SU-DHL-6 (cell line): ENCODE results near the gene FYCO1.

Experiments
- H2AFZ ChIP-seq: fragments of 200-600 bp; sonication (generic); 2 replicates; pipeline ENCODE4 v1.6.1; 2014; ENCODE audit warnings: low read depth, mild to moderate bottlenecking, moderate library complexity, mixed read lengths, antibody characterized with exemption, low read length; ENCODE audit not compliant: severe bottlenecking
- H3F3A ChIP-seq: fragments of 200-600 bp; shearing (Covaris generic); 2 replicates; pipeline ENCODE4 v1.6.0; 2016; ENCODE audit warnings: antibody characterized with exemption, mild to moderate bottlenecking; ENCODE audit not compliant: insufficient read depth
- H3K27ac ChIP-seq: fragments of 200-600 bp; sonication (generic); 2 replicates; pipeline ENCODE4 v1.5.1; 2016; ENCODE audit warnings: low read depth, mild to moderate bottlenecking, low read length, moderate library complexity, mixed read lengths
- H3K27me3 ChIP-seq: fragments of 200-600 bp; sonication (generic), shearing (Covaris generic); 2 replicates; pipeline ENCODE4 v1.6.0; 2014; ENCODE audit warnings: mild to moderate bottlenecking, low read length
- H3K36me3 ChIP-seq: fragments of 200-600 bp; sonication (generic); 2 replicates; pipeline ENCODE4 v1.6.1; 2014; ENCODE audit warnings: mild to moderate bottlenecking, low read length, mixed read lengths
- H3K4me2 ChIP-seq: fragments of 300-600, 200-600 bp; shearing (Covaris generic), sonication (generic); 2 replicates; pipeline ENCODE4 v1.6.0; 2014; ENCODE audit warnings: low read length, low read depth, mild to moderate bottlenecking; ENCODE audit not compliant: poor library complexity, severe bottlenecking
- H3K4me3 ChIP-seq: fragments of 200-600 bp; sonication (generic); 2 replicates; pipeline ENCODE4 v1.5.1; 2014; ENCODE audit warnings: antibody characterized with exemption, low read length, mild to moderate bottlenecking, mixed read lengths; ENCODE audit not compliant: insufficient read depth, poor library complexity, severe bottlenecking
- H3K79me2 ChIP-seq: fragments of 200-600 bp; sonication (generic); 2 replicates; pipeline ENCODE4 v1.6.1; 2014; ENCODE audit warnings: mild to moderate bottlenecking, low read length, moderate library complexity; ENCODE audit not compliant: insufficient read depth
- H3K9ac ChIP-seq: fragments of 200-600 bp; sonication (generic); 2 replicates; pipeline ENCODE4 v1.7.0; 2014; ENCODE audit warnings: mild to moderate bottlenecking, low read length
- H3K9me2 ChIP-seq: fragments of 200-600 bp; sonication (generic); replicated peaks from 2 replicates; pipeline ENCODE4 v1.6.1; 2014; ENCODE audit warnings: low read length; ENCODE audit not compliant: insufficient read depth
- H3K9me3 ChIP-seq: fragments of 200-600 bp; sonication (generic); 2 replicates; pipeline ENCODE4 v1.6.1; 2014; ENCODE audit warnings: low read length, mixed read lengths; ENCODE audit not compliant: insufficient read depth
- H4K20me1 ChIP-seq: fragments of 200-600 bp; sonication (generic); 2 replicates; pipeline ENCODE4 v1.6.1; 2014; ENCODE audit warnings: low read depth, mild to moderate bottlenecking, antibody characterized with exemption, low read length, moderate library complexity, mixed read lengths
- EZH2phosphoT487 ChIP-seq: fragments of 200-600 bp; sonication (generic), shearing (Covaris generic); conservative IDR thresholded peaks from 2 replicates; pipeline ENCODE4 v1.6.1; 2018; ENCODE audit warnings: mild to moderate bottlenecking, antibody characterized with exemption, low read length, moderate library complexity, mixed read lengths
- TF ChIP-seq, protein P1 (sequence below): fragments of 200-600 bp; sonication (generic); IDR thresholded peaks from one replicate; pipeline ENCODE4 v1.5.1; 2017; ENCODE audit warnings: antibody characterized with exemption, mild to moderate bottlenecking, low read length, moderate library complexity; ENCODE audit not compliant: insufficient read depth, poor library complexity, severe bottlenecking

FYCO1 gene

DNA sequence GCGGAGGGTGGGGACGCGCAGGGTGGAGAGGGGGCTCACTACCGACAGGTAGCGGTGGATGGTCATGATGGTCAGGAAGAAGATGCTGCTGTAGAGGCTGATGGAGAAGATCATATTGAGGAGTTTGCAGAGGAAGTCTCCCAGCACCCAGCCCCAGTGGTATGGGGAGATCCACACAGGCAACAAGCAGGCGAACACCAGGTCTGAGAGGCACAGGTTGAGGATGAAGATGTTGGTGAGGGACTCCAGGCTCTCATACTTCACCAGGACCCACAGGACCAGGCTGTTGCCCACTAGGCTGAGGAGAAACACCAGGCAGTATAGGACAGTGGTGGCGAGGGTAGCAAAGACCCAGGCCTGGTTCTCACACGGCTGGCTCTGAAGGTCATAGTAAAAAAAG lies 25.9 kb upstream of the FYCO1 start:
- H3F3A ChIP-seq: no peaks in the 10 kb centered on the region
- H3K27me3 ChIP-seq: no peaks in the 10 kb centered on the region
- no peaks in the 10 kb centered on the region for H3K79me2 ChIP-seq
- H3K4me3 ChIP-seq: no peak overlapping the region
- no peak overlapping the region for H3K27ac ChIP-seq
- no peak overlapping the region for H3K4me2 ChIP-seq
- no peak overlapping the region for H3K9ac ChIP-seq
- H2AFZ ChIP-seq: no peak overlapping the region
- no peaks in the 10 kb centered on the region for H4K20me1 ChIP-seq
- no peak for TF ChIP-seq EZH2phosphoT487
- TF ChIP-seq, protein P1, sequence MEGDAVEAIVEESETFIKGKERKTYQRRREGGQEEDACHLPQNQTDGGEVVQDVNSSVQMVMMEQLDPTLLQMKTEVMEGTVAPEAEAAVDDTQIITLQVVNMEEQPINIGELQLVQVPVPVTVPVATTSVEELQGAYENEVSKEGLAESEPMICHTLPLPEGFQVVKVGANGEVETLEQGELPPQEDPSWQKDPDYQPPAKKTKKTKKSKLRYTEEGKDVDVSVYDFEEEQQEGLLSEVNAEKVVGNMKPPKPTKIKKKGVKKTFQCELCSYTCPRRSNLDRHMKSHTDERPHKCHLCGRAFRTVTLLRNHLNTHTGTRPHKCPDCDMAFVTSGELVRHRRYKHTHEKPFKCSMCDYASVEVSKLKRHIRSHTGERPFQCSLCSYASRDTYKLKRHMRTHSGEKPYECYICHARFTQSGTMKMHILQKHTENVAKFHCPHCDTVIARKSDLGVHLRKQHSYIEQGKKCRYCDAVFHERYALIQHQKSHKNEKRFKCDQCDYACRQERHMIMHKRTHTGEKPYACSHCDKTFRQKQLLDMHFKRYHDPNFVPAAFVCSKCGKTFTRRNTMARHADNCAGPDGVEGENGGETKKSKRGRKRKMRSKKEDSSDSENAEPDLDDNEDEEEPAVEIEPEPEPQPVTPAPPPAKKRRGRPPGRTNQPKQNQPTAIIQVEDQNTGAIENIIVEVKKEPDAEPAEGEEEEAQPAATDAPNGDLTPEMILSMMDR: no peak
- no peaks in the 10 kb centered on the region for H3K9me2 ChIP-seq
- no peaks in the 10 kb centered on the region for H3K36me3 ChIP-seq
- no peaks in the 10 kb centered on the region for H3K9me3 ChIP-seq

DNA sequence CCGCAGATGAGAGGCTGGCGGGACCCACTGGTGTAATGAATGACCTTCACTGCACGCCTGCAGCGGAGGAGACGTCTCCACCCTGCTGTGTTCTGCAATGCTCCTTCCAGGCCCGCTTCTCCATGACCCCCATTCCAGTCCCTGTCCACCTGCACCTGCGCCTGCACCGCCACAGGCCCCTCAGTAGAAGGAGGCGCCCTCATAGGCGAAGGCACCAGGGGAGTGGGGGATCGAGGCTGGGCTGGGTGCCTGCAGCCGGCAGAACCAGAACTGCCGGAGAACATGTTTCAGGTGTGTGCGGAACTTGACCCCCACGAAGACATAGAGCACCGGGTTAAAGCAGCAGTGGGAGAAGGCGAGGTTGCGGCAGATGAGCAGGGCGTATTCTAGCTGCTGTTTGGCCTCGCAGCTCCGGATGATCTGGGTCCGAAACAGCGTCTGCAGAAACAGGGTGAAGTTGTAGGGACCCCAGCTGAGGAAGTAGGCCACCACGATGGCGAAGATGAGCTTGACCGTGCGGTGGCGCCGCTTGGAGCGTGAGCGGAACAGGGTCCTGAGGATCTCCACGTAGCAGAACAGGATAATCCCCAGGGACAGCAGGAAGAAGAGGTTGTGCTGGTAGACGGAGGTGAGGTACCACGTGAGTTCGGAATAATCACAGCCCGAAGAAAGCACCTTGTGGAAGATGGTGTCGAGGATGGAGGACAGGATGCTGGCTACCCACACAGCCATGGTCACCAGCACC lies 25.3 kb upstream of the FYCO1 start:
- Histone ChIP-seq H3K4me3 (no peak overlapping the region), H3K9ac (no peak overlapping the region), H3F3A (no peaks in the 10 kb centered on the region), H3K27ac (no peak overlapping the region), H3K4me2 (no peak overlapping the region), H3K36me3 (no peaks in the 10 kb centered on the region), H4K20me1 (no peaks in the 10 kb centered on the region), H2AFZ (no peak overlapping the region), H3K79me2 (no peaks in the 10 kb centered on the region), H3K27me3 (no peaks in the 10 kb centered on the region), H3K9me2 (no peaks in the 10 kb centered on the region), H3K9me3 (no peaks in the 10 kb centered on the region)
- TF ChIP-seq, protein P1: no peak
- no peak for TF ChIP-seq EZH2phosphoT487

DNA sequence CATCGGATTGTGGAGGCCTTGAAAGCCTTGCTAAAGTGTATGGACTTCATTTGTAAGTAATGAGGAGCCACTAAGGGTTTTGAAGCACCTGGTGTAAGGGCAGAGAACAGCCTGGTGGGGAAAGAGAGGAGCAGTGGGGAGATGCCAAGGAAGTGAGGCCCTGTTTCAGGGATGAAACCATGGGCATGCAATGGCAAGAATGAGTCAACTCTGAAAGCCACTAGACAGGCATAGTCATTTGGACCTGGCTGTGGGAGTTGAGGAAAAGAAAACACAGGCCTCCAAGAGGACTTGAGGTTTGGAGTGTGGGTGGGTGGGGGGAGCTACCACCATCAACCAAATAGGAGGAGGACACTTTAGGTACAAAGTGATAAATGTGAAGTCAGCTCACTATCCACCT lies 24.1 kb upstream of the FYCO1 start:
- no peaks in the 10 kb centered on the region for H3K79me2 ChIP-seq
- no peak overlapping the region for H3K4me3 ChIP-seq
- no peaks in the 10 kb centered on the region for H3K9me2 ChIP-seq
- H2AFZ ChIP-seq: no peak overlapping the region
- TF ChIP-seq, protein P1: no peak
- TF ChIP-seq EZH2phosphoT487: no peak
- no peak overlapping the region for H3K9ac ChIP-seq
- H4K20me1 ChIP-seq: no peaks in the 10 kb centered on the region
- no peaks in the 10 kb centered on the region for H3F3A ChIP-seq
- no peaks in the 10 kb centered on the region for H3K27me3 ChIP-seq
- H3K4me2 ChIP-seq: no peak overlapping the region
- H3K27ac ChIP-seq: no peak overlapping the region
- H3K9me3 ChIP-seq: no peaks in the 10 kb centered on the region
- H3K36me3 ChIP-seq: no peaks in the 10 kb centered on the region
